Peyer's patch (tissue), 4 donors: Measurements from ENCODE around the gene FAM47E. TPM values are rescaled to one million over a fixed set of nuclear protein-coding genes. Genes with fewer than 3 reads are reported as not detected.

Experiments
- DNase-seq, 3 donors: peaks; one replicate each; pipeline ENCODE4 v3.0.0-alpha.2; 2017 to 2019
- H3K27ac ChIP-seq, 4 donors: fragments of 200-600 bp; sonication (generic); one replicate each; pipeline ENCODE4 v1.5.1; 2016 to 2019
- H3K27me3 ChIP-seq, 2 donors: fragments of 200-600 bp; sonication (generic); one replicate each; pipeline ENCODE4 v1.5.1; 2019
- H3K36me3 ChIP-seq, 3 donors: fragments of 200-600 bp; sonication (generic); one replicate each; pipeline ENCODE4 v1.5.1; 2016 to 2019
- H3K4me1 ChIP-seq, 4 donors: fragments of 200-600 bp; sonication (generic); one replicate each; pipeline ENCODE4 v1.5.1; 2016 to 2019
- H3K4me3 ChIP-seq, 4 donors: fragments of 200-600 bp; sonication (generic); 1 replicate in 3 of 4; 2 replicates in 1 of 4; pipeline ENCODE4 v1.5.1; 2016 to 2019; ENCODE audit warnings: mild to moderate bottlenecking in 1 of 4
- H3K9me3 ChIP-seq, 4 donors: fragments of 200-600 bp; sonication (generic); one replicate each; pipeline ENCODE4 v1.5.1; 2016 to 2019; ENCODE audit warnings: mild to moderate bottlenecking in 1 of 4
- CTCF ChIP-seq, 6 experiments: fragments of 450-650 bp in 4 of 6; fragments of 200-600 bp in 2 of 6; sonication (generic) in 1 of 6; IDR thresholded peaks; one replicate each; pipeline ENCODE4 v1.5.1; 2017 to 2019; ENCODE audit warnings: antibody characterized with exemption in 6 of 6, mild to moderate bottlenecking in 3 of 6, moderate library complexity in 1 of 6
- POLR2A ChIP-seq, 2 donors: fragments of 450-650 bp; IDR thresholded peaks; one replicate each; pipeline ENCODE4 v1.5.1; 2017; ENCODE audit warnings: antibody characterized with exemption in 2 of 2, mild to moderate bottlenecking in 2 of 2, moderate library complexity in 2 of 2
- total RNA-seq, 4 donors: library from RNA; depleted of rRNA; stranded (reverse); fragments of >200 nt; gene quantifications; one replicate each; pipeline ENCODE4 v1.1.0, GENCODE V29; 2016

The FAM47E gene
- total RNA-seq, 4 donors from 2014 or later = 0.83 to 13.9 (median 7.6) TPM

GRCh38 chr4:76311896-76312331, 60.4 kb downstream of the FAM47E start:
- no peak overlapping the region for H3K27ac ChIP-seq
- TF ChIP-seq CTCF (IDR thresholded peaks at IDR 0.05) (no peak), POLR2A (IDR thresholded peaks at IDR 0.05) (no peak)
- DNase-seq = no peak

DNA sequence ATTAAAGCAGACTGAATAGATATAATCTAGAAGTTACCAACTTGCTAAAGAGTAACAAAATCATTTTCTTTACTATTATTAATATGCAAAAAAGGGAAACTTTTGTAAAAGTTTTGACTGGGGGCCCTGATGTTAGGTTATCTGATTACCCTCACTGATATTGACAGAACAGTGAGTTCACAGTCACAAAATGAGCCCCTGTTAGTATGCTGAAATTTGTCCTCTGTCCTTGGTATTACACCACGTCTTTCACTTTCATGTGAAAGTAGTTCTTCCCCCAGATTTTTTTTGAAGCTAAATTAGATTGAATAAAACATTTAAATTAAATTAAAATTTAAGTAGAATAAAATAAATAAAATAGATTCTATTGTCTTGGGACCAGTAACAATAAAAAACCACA, 60.9 kb downstream of the FAM47E start:
- no peak for DNase-seq
- TF ChIP-seq CTCF (IDR thresholded peaks at IDR 0.05) (no peak), POLR2A (IDR thresholded peaks at IDR 0.05) (no peak)
- peaks cover 0 to 15% (median 0%) of the 10 kb centered on the region in 4 donors for H3K4me1 ChIP-seq
- H3K27me3 ChIP-seq = no peaks in the 10 kb centered on the region
- peaks cover 0 to 3% (median 0%) of the 10 kb centered on the region in 4 donors for H3K9me3 ChIP-seq
- no peak overlapping the region for H3K4me3 ChIP-seq
- H3K36me3 ChIP-seq = peaks cover 0 to 8% (median 0%) of the 10 kb centered on the region in 3 donors
- H3K27ac ChIP-seq = no peak overlapping the region

More at GRCh38 chr4:76311896-76312331, 60.4 kb downstream of the FAM47E start:
- Histone ChIP-seq H3K27me3 (no peaks in the 10 kb centered on the region), H3K4me3 (no peak overlapping the region), H3K36me3 (peaks cover 0 to 8% (median 0%) of the 10 kb centered on the region in 3 donors), H3K4me1 (peaks cover 0 to 15% (median 0%) of the 10 kb centered on the region in 4 donors), H3K9me3 (peaks cover 0 to 3% (median 0%) of the 10 kb centered on the region in 4 donors)

GRCh38 chr4:76313547-76313946, 62.0 kb downstream of the FAM47E start:
- TF ChIP-seq POLR2A (IDR thresholded peaks at IDR 0.05) (no peak), CTCF (IDR thresholded peaks at IDR 0.05) (no peak)
- Histone ChIP-seq H3K4me1 (peaks cover 0 to 15% (median 0%) of the 10 kb centered on the region in 4 donors), H3K27me3 (no peaks in the 10 kb centered on the region), H3K9me3 (peaks cover 0 to 3% (median 0%) of the 10 kb centered on the region in 4 donors), H3K4me3 (no peak overlapping the region), H3K36me3 (peaks cover 0 to 8% (median 0%) of the 10 kb centered on the region in 3 donors), H3K27ac (no peak overlapping the region)
- DNase-seq = no peak

GRCh38 chr4:76315267-76315918, 63.9 kb downstream of the FAM47E start:
- Histone ChIP-seq H3K27me3 (no peaks in the 10 kb centered on the region), H3K4me3 (no peak overlapping the region), H3K36me3 (no peaks in the 10 kb centered on the region), H3K9me3 (peaks cover 0 to 3% (median 0%) of the 10 kb centered on the region in 4 donors), H3K27ac (no peak overlapping the region), H3K4me1 (peaks cover 0 to 15% (median 0%) of the 10 kb centered on the region in 4 donors)
- no peak for DNase-seq
- TF ChIP-seq CTCF (IDR thresholded peaks at IDR 0.05) = no peak
- TF ChIP-seq POLR2A (IDR thresholded peaks at IDR 0.05) = no peak

DNA sequence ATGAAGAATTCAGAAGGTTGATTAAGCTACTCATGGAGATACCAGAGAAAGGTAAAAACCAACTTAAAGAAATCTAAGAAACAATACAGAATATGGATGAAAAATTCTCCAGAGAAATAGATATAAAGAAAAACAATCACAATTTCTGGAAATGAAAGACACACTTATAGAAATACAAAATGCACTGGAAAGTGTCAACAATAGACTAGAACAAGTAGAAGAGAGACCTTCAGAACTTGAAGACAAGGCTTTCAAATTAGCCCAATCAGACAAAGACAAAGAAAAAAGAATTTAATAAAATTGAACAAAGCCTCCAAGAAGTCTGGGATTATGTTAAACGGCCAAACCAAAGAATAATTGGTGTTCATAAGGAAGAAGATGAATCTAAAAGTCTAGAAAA, 64.6 kb downstream of the FAM47E start:
- no peak for DNase-seq
- H3K27ac ChIP-seq = no peak overlapping the region
- H3K9me3 ChIP-seq = peaks cover 0 to 3% (median 0%) of the 10 kb centered on the region in 4 donors
- H3K4me1 ChIP-seq = peaks cover 0 to 9% (median 0%) of the 10 kb centered on the region in 4 donors
- no peak overlapping the region for H3K4me3 ChIP-seq
- TF ChIP-seq CTCF (IDR thresholded peaks at IDR 0.05) (no peak), POLR2A (IDR thresholded peaks at IDR 0.05) (no peak)
- H3K27me3 ChIP-seq = no peaks in the 10 kb centered on the region
- H3K36me3 ChIP-seq = no peaks in the 10 kb centered on the region
